NCI-H187 treated with DMSO at 0.1 percent for 48 hours (cell line): ENCODE measurements around the gene SSBP4.

Experiments
- DNase-seq: peaks from one replicate; lab custom pipeline; 2025; lab: John Stamatoyannopoulos, UW

The SSBP4 gene

DNA sequence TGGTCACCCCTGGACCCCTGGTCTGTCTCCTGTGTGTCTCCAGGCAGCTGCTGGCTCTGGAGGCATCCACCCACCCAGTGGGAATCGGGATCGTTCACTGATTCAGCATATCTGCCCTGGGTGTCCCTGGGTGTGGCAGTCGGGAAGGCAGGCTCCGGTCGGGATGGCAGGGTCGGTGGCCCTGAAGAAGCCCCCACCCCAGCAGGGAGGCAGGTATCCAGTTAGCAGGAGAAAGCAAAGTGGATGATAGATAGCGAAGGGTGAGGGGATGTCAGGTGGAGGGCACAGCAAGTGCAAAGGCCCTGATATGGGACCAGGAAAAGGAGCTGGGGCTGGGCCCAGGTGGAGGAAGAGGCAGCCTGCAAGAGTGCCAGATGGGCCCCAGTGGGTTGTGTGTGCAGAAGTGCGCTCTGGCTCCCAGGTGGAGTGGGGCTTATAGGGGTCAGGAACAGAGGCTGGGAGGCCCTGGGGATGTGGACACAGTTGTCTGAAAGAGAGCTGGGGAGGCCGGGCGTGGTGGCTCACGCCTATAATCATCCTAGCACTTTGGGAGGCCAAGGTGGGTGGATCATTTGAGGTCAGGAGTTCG lies 2.3 kb downstream of the SSBP4 start:
- no peak for DNase-seq

DNA sequence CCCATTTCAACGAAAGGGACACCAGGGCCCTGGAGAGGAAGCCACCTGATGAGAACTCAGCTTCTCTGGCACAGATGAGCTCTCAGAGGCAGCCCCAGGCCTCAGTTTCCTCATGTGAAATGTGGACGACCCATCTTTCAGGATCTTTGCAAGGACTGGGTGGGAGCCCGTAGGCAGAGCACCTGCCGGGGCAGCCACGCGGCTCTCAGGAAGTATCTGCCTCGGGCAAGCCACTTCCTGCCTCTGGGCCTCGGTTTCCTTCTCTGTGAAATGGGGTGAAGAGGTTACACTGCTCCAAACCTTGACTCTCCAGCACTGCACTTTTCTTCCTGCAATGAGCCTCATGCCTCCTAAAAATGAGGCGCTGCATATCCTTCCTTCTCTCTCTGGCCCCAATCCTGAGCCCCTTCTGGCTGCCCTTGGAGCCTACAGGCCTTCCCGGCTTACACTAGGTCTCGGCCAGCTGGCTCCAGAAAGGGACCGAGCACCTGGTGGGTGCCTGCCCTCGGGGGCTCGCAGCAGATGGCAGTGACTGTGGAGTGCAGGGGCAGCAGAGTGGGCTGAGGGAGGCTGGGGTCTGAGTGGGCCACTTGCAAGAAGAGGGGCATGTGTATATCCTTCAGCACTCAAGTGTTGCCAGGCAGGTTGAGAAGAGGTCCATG lies 3.5 kb downstream of the SSBP4 start:
- no peak for DNase-seq

DNA sequence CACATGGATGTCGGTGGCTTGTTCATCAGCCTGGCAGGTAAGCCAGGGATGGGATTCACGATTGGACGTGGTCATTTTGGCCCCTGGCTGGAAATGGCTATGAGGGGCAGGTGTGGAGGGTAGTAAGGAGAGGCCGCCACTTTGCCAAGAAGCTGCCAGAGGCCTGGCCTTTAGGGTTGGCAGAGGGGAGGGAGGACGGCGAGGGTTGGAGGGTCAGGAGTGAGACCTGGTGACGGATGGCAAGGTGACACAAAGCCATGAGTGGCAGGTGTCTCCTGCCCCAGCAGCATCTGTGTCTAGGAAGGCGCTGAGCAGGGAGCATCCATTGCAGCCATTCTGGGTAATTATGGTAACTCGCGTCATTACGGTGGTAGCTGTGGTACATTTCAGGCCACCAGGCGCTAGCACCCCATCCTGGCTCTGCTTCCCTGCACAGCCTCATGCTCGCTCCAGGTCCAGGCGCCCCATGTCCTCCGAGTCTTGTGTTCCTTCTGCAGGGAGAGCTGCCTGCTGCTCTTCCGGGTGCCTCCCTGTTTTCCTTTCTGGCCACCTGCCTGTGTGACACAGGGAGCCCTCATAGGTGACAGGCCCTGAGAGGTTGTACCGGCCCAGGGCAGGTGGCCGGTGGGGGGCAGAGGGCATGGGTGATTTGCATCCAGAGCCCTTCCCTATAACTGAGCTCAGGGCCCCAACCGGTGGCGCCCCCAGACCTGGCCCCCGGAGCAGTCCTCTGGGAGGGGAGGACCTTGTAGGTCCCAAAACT lies 4.2 kb downstream of the SSBP4 start:
- DNase-seq = no peak

DNA sequence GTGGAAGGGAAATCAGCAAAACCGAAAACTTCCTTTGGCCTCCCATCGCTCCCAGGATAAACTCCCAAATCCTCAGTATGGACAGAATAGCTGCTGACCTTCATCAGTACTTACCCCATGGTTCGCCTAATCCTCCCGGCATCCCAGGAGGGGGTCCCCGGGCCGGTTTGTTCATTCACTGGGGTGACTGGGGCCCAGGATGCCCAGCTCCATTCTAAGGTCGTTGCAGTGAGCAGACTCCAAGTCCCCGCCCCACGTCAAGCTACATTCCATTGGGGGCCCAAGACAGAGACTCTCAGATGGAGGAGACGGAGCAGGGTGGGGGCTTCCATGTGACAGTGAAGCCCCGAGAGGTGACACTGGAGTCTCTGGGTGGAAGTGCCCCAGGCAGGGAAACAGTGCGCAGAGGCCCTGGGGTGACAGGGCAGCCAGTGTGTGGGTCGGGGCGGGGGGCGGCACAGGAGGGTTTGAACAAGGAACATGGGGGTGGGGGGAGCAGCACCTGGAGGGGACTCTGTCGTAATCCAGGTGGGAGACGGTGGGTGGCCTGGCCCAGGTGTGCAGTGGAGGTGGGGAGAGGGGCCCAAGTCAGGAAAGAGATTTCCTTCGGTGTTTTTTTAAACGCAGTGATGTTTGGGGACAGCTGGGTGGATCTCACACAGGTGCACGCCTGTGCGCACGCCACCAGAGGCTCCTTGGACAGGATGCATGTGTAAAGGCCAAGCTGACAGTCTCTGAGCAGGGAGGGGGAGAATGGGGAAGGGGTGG lies 5.1 kb downstream of the SSBP4 start:
- no peak for DNase-seq

DNA sequence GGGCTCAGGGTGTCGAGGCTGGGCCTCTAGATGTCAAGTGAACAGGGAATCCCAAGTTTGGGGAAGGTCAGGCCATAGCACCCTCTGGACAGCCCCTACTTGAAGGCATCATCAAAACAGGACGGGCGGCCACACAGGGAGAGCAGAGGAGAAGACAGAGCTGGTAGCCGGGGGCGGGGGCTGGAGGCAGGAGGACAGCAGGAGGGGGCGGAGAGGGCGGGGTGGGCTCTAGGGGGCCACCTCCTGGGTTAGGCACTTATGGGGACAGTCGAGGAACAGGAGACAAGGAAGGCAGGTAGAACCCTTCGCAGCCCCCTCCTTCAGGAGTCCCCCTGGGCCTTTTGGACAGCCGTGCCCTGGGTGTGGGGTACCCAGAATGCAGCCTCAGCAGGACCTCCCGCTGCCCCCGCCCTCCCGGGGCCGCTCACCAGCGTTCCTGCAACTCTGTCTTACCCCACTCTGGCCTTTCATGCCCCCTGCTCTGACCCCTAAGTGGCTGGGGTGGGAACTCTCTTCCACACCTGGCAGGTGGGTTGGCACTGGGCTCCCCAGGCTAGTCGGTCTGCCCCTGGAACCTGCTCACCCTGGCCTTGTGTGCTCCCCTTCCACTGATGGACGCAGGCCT lies 5.8 kb downstream of the SSBP4 start:
- DNase-seq = no peak

DNA sequence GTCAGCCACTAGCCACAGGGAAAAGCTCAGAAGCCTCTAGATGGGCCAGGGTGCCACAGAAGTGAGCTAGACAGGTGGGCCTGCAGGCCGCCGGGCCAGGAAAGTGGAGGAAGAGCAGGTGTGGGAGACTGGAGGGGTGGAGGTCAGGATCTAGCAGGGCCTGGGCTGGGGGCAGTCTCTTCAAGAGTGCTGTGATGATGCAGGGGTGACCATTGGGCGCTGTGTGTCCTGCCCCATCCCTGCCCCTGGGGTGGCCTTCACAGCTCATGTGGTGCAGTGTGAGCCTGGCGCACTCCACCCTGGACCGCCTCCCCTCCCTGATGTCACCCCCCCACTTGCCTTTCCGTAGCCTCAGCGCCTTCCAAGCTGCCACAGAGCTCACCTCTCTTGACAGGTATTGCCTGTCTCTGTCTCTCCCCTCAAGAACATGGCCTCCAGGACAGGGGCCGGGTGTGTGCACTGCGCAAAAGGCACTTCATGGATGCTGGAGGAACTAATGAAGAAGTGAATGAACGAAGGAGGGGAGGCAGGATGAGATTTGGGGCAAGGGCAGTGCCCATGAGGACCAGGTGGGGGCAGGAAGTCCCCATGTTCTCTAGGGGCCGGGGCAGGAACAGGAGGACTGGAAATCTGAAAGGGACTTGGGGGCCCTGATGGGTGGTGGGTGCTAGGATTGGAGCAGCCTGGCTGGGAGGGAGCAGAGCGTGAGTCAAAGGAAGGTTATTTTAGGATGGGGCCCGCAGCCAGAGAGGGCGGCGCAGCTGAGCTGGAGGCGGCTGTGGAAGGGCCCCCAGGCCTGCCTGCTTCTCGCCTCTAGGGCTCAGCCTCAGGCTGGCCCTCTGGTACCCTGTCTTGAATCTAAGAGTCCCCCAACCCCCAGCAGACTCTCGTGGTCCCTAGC lies 6.6 kb downstream of the SSBP4 start:
- DNase-seq = no peak

DNA sequence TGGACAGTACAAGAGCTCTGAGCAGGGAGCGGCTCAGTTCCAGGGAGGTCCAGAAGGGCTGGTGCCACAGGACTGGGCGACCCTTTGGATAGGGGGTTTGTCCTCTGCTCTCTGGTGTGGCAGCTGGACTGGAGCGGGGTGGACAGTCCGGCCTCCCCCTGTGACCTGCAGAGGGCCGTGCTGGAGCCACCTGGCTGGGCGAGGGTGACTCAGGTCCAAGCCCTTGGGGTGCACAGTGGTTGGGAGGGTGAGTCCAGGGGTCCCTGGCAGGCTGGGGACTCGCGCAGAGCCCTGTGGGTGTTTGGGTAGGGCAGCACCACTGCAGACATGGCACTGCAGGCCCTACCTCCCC lies 7.2 kb downstream of the SSBP4 start:
- no peak for DNase-seq

DNA sequence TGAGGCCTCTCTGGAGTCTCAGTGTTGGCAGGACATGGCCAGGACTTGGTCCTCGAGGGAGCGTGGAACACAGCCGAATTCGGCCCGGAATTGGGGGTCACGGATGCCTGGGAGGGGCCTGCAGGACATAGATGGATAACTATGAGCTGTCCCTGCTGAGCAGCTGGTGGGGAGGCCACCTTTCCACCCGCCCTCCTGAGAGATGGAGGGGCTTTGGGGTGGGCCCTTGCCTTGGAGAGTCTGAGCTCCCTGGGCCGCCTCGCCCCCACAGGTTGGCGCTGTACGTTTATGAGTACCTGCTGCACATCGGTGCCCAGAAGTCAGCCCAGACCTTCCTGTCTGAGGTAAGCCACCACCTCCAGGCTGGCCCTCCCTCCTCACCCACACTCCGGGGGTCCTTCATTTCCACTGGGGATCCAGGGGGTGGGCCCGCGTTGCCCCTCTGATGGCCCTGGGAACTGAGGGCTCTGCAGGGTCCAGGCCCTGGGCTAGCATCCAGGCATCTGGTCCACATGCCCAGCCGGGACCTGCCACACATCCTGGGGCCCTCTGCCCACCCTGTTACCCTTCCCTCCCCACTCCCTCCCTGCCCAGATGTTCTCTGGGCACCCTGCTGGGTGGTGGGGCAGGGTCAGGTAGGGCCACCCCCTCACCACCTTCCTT lies 8.0 kb downstream of the SSBP4 start:
- no peak for DNase-seq

DNA sequence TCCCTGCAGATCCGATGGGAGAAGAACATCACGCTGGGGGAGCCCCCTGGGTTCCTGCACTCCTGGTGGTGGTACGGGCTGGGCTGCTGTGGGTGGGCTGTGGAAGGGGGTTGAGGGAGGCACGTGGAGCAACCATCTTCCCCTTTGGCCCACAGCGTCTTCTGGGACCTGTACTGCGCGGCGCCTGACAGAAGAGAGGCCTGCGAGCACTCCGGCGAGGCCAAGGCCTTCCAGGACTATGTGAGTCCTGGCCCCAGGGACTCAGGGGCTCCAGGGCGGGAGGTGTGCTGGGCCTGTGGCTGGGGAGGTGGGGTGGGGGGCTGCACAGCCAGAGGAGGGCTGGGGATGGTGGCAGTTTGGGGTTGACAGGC lies 8.5 kb downstream of the SSBP4 start:
- DNase-seq = no peak

DNA sequence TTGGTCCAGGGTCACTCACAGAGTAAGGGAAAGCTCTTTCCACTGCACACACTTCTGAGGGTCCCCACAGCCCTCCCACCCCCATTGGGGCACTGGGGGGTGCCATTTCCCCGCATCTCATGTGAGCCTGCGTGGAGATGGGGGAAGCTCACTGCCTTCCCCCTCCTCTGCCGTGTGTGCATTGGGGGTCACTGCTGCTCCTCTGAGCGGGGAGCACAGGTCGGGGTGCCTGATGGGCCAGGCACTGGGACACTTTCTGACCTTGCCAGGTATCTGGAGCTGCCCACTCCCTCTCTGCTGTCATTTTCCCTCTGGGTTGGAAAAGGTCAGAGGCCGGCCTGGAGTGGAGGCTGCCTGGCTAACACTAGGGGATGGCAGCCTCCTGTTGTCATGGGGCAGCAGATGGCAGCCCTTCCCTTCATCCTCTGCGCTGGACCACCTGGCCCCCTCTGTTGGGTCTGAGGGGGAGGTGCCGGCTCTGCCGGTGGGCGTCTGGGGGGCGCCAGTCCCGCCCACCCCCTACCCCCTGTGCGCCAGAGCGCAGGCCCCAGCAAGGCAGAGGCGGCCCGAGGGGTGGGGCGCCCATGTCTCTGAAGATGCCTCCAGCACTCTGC lies 9.1 kb downstream of the SSBP4 start:
- no peak for DNase-seq

DNA sequence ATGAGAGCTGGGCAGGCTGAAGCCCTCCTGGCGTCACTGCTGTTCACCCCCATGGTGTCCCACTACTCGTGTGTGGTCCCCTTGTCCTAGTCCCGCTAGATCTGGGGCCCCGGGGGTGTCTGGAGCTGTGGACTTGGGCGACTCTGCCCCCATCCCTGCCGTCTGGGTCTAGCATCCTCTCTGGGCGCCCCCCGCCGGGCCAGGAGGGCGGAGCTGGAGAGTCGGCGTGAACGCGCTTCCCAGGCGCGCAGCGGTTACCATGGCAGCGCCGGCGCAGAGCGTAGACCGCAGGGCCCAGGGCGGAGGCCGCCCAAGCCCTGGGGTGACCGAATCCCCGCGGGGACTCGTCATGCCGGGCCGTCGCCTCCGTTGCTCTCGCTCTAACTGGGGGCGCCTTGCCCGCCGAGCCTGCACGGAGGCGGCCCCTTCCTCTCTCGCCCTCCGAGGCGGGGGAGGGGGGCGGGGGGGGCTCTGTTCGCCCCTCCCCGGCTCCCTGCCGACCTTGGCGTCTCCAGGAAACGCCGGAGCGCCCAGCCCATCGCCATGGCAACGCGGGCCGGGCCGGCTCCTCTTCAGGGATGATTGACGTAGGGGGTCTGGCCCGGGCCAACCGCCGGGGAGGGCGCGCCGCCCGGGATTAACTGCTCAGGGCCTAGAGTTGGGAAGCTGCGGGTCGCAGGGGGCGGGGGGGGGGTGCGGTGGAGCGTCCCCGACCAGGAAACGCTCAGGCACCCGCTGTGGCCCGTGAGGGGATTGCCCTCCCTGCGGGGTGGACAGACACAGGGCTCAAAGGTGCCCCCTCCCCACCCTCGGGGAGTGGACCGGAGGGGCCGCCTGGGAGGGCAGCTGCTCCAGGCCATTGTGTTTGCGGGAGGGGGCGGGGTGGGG lies 9.8 kb downstream of the SSBP4 start:
- DNase-seq = no peak

DNA sequence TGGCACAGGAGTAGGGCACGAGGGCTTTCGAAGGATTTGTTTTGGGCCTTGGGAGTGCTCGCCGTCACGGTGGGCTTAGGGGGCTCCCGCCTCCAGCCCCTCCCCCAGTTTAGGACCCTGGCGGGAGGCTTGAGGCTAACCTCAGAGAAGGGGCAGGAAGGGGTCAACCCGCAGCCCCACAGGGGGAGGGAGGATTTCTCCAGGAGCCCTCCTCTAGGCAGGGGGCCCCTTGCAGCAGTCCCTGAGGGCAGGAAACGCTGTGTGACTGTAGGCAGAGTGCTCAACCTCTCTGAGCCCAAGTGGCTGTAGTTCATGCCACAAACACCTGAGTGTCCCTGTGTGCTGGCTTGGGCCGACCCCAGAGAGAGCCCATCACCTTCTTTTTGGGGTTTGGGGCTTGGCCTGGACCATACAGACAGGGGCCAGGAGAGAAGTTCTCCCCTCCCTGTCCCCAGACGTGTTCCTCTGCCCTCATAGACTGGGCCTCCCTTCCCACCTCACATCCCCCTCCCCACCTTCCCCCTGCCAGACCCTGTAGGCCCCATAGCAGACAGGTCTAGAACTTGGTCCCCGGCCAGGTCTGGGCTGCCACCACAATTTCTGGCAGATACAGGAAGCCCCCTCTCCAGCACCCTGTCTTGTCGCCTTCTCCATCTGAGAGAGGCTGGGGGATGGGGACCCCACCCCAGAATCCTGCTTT lies 10.7 kb downstream of the SSBP4 start:
- no peak for DNase-seq

DNA sequence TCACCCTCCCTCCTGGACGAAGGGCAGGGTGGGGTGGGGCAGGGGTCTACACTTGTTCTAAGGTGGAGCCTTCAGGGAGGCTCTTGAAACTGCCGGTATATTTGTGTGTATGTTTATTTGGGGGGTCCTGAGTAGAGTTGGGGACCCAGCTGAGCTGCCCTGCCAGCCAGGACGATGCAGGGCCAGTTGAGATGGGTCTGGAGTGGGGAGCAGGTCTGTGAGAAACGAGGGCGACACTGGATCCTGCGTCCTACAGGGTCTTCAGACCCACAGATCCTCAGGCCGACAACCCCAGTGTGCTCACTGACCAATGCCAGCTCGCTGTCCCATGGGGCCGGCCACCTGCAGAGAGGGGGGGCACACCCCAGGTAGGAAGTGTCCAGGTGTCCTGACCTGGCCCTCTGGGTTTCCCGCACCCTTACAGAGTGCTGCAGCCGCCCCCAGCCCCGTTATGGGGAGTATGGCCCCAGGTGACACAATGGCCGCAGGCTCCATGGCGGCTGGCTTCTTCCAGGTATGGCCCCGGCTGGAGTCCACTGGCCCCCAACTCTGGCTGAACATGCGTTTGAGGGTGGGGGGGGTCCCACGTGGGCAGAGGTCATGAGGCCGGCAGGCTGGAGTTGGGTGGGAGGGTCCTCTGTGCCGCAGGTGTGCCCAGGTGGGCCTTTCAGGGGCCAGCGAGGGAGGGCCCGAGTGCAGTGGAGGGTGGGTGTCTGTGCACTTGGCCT lies 11.4 kb downstream of the SSBP4 start:
- no peak for DNase-seq

DNA sequence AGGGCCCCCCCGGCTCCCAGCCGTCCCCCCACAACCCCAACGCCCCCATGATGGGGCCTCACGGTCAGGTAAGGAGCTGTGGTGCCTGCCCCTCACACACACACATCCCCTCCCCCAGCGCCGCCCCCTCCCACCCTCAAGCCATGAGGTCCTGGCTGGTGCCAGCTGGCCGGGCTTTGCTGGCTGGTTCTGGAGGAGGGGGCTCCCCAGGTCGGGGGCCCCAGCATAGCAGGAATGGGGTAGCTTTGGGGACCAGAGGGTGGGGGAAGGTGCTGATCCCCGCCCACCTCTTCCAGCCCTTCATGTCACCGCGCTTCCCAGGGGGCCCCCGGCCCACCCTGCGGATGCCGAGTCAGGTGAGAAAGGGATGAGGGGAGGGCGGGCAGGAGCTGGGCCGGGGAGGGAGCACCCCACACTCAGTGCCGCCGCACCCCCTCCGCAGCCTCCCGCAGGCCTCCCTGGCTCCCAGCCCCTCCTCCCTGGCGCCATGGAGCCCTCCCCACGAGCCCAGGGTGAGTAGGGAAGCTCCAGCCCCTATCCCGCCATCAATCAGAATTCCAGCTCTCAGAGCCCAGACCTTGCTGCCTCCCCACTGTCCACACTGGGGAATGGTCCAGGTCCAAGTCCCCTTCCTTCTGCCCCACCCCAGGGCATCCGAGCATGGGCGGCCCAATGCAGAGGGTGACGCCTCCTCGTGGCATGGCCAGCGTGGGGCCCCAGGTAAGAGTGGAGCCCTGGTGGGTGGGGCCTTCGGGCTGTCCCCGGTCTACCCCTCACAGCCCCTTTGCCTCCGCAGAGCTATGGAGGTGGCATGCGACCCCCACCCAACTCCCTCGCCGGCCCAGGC lies 12.4 kb downstream of the SSBP4 start:
- DNase-seq = no peak

DNA sequence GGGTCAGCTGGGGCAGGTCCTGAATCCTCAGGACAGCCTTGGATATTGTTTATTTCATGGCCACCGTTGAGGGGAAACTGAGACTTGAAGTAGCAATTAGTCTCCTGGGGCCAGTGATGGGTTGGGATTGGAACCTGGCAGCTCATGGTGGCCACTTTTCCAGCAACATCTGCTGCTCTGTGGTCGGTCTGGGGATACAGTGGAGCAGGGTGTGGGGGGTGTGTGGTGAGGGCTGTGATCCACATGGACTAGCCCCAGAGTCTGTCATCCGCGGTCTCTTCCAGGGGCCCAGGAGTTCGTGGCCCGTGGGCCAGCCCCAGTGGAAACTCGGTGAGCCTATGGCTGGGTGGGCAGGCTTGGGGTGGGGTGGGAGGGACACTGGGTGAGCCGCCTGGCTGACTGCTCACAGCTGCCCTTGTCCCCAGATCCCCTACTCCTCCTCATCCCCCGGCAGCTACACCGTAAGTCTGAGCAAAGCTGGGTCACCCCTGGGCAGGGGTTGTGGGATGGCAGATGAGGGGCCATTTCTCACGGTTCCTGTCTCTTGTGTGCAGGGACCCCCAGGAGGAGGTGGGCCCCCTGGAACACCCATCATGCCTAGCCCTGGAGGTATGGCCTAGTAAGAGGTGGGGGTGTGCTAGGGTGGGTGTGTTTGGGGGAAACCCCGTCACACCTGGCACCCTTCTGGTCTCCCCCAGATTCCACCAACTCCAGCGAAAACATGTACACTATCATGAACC lies 13.2 kb downstream of the SSBP4 start:
- no peak for DNase-seq

DNA sequence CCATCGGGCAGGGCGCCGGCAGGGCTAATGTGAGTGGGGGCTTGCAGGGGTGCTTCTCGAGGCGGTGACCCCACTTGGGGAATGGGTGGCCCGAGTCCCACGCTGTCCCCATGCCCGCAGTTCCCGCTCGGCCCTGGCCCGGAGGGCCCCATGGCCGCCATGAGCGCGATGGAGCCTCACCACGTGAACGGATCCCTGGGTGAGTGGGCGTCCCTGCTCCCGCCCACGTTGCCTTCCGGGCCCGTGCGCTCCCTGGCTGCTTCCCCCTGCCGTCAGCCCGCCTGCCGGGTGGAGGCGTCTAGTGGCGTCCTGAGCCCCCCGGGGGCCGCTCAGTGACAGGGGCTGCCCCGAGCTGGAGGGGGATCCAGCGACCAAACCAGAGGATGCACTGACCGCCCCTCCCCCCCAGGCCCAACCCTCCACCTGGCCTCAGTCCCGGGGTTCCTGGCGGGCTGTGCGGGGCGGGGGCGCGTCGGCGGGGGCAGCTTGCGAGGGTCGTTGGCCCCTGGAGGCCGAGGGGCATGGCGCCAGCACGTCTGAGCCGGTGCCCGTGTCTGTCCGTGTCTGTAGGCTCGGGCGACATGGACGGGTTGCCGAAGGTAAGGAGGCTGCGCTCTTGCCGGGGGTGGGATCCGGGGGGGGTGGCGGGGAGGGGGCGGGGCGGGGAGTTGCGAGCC lies 14.0 kb downstream of the SSBP4 start:
- DNase-seq = no peak
